ENCODE measurements around the gene SMIM44.

GRCh38 chr19:3492919-3493318 is 9.7 kb upstream of the SMIM44 start:
- TF ChIP-seq ZNF274 (IDR thresholded peaks at IDR 0.05; ENCODE audit: low read depth, low read length), result no peak
- no peak for TF ChIP-seq SUZ12 (IDR thresholded peaks at IDR 0.05; ENCODE audit: extremely low read depth, insufficient read depth, insufficient read length)
